PC-3 (cell line): Measurements from ENCODE around the gene PTPN5.

Experiments
- EZH2 ChIP-seq: fragments of 300-600 bp; sonication (generic); IDR thresholded peaks from one replicate; pipeline ENCODE4 v1.6.1; 2017; ENCODE audit warnings: antibody characterized with exemption, mild to moderate bottlenecking, low read length; ENCODE audit not compliant: unreplicated experiment
- EZH2phosphoT487 ChIP-seq: fragments of 300-600 bp; sonication (generic); IDR thresholded peaks from 2 replicates; pipeline ENCODE4 v1.6.1; 2018; ENCODE audit warnings: mild to moderate bottlenecking, antibody characterized with exemption, low read length, borderline replicate concordance
- TF ChIP-seq, protein P1 (sequence below): fragments of 300-600 bp; sonication (generic); conservative IDR thresholded peaks from 2 replicates; pipeline ENCODE4 v1.5.1; 2017; ENCODE audit warnings: antibody characterized with exemption, low read depth, mild to moderate bottlenecking, low read length

DNA sequence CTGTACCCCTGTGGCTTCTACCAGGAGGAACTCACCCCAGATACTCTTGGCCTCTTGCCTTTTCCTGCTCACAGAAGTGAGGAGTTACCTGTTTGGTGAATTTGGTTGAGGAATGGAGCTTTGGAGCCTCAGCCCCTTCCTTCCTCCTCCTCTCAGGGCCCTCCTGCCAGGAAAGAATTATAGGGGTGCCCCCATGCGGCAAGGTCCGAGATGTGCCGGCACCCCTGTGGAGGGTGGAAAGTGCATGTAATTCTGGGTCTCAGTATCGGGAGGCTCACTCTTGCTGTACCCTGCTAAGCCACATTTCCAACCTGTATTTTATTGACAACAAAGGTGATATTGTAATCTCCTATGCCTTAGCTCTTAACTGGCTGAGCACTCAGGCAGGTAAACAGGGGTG lies 51.9 kb downstream of the PTPN5 start:
- TF ChIP-seq, protein P1, sequence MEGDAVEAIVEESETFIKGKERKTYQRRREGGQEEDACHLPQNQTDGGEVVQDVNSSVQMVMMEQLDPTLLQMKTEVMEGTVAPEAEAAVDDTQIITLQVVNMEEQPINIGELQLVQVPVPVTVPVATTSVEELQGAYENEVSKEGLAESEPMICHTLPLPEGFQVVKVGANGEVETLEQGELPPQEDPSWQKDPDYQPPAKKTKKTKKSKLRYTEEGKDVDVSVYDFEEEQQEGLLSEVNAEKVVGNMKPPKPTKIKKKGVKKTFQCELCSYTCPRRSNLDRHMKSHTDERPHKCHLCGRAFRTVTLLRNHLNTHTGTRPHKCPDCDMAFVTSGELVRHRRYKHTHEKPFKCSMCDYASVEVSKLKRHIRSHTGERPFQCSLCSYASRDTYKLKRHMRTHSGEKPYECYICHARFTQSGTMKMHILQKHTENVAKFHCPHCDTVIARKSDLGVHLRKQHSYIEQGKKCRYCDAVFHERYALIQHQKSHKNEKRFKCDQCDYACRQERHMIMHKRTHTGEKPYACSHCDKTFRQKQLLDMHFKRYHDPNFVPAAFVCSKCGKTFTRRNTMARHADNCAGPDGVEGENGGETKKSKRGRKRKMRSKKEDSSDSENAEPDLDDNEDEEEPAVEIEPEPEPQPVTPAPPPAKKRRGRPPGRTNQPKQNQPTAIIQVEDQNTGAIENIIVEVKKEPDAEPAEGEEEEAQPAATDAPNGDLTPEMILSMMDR, result no peak
- TF ChIP-seq EZH2 (no peak), EZH2phosphoT487 (no peak)
